Endothelial cell of umbilical vein (primary cell): Measurements from ENCODE around the gene TGFBR3.

Experiments used
- CTCF ChIP-seq, 2 donors: IDR thresholded peaks; 1 replicate in 1 of 2; 2 replicates in 1 of 2; pipeline ENCODE4 v1.5.1; 2011; ENCODE audit warnings: low read length in 2 of 2, mild to moderate bottlenecking in 2 of 2, moderate library complexity in 2 of 2, control low read depth in 1 of 2, inconsistent platforms in 1 of 2, low read depth in 1 of 2; ENCODE audit not compliant: insufficient read depth in 1 of 2; ENCODE audit errors: extremely low read depth in 1 of 2
- EZH2 ChIP-seq: IDR thresholded peaks from 2 replicates; pipeline ENCODE4 v1.6.1; 2012; ENCODE audit warnings: borderline replicate concordance, low read depth, mild to moderate bottlenecking, moderate library complexity, low read length, inconsistent platforms; ENCODE audit not compliant: severe bottlenecking
- FOS ChIP-seq: IDR thresholded peaks from 2 replicates; pipeline ENCODE4 v1.6.1; 2011; ENCODE audit warnings: mild to moderate bottlenecking, low read length, moderate library complexity, borderline replicate concordance; ENCODE audit not compliant: insufficient read depth
- MAX ChIP-seq: IDR thresholded peaks from 2 replicates; pipeline ENCODE4 v1.6.1; 2011; ENCODE audit not compliant: insufficient read depth, insufficient read length
- MYC ChIP-seq: IDR thresholded peaks from one replicate; pipeline ENCODE4 v1.6.1; 2011; ENCODE audit warnings: mild to moderate bottlenecking, low read depth, low read length
- POLR2A ChIP-seq: IDR thresholded peaks from 2 replicates; pipeline ENCODE4 v1.6.1; 2012; ENCODE audit warnings: low read depth, mild to moderate bottlenecking, control low read depth, low read length
- POLR2AphosphoS5 ChIP-seq: IDR thresholded peaks from 2 replicates; pipeline ENCODE4 v1.6.1; 2012; ENCODE audit warnings: low read depth, mild to moderate bottlenecking, control low read depth, low read length, moderate library complexity; ENCODE audit not compliant: insufficient read depth

GRCh38 chr1:91801496-91802115 is 84.3 kb downstream of the TGFBR3 start:
- no peak for TF ChIP-seq CTCF (IDR thresholded peaks at IDR 0.05; ENCODE audit: extremely low read depth in 1 of 2, insufficient read depth in 1 of 2, low read depth in 1 of 2, low read length in 2 of 2)
- no peak for TF ChIP-seq POLR2AphosphoS5
- no peak for TF ChIP-seq POLR2A
- TF ChIP-seq MYC = no peak
- no peak for TF ChIP-seq FOS
- no peak for TF ChIP-seq MAX
- no peak for TF ChIP-seq EZH2
